Activated naive CD4-positive, alpha-beta T cell treated with anti-CD3 and anti-CD28 coated beads for 36 hours (primary cell): ENCODE measurements around the gene CPT1B. TPM values are rescaled to one million over a fixed set of nuclear protein-coding genes. Genes with fewer than 3 reads are reported as not detected.
"Not testable (repeated sequence)": the region's sequence is repeated elsewhere in the genome, so short reads cannot be mapped to it uniquely, and the experiment has no call there.

Experiments
- CTCF ChIA-PET: fragments of 350-600 bp; sonication (Branson Sonifier 250); formaldehyde crosslinking; loops from one replicate; lab custom pipeline; 2021; ENCODE audit warnings: antibody characterized with exemption; lab: Charles Lee
- DNase-seq: peaks from one replicate; pipeline ENCODE4 v3.0.0-alpha.2; 2020
- H3K27ac Mint-ChIP-seq: one replicate; pipeline ENCODE4 v1.8.0; 2021; ENCODE audit warnings: mild to moderate bottlenecking, mixed read lengths
- H3K27me3 Mint-ChIP-seq: one replicate; pipeline ENCODE4 v1.8.0; 2021; ENCODE audit warnings: low read depth, mixed read lengths
- H3K36me3 Mint-ChIP-seq: one replicate; pipeline ENCODE4 v1.8.0; 2021; ENCODE audit warnings: low read depth, mixed read lengths
- H3K4me1 Mint-ChIP-seq: one replicate; pipeline ENCODE4 v1.8.0; 2021; ENCODE audit warnings: low read depth, mixed read lengths
- H3K4me3 Mint-ChIP-seq: one replicate; pipeline ENCODE4 v1.8.0; 2021; ENCODE audit warnings: mild to moderate bottlenecking, moderate library complexity, mixed read lengths
- H3K9me3 Mint-ChIP-seq: one replicate; pipeline ENCODE4 v1.8.0; 2021; ENCODE audit warnings: mixed read lengths
- intact Hi-C: fragments of 100-400 bp; cut with micrococcal nuclease; formaldehyde crosslinking; loops from one replicate; pipeline ENCODE4 v1.15.1; 2023
- total RNA-seq, 2 experiments: library from RNA; stranded (reverse); gene quantifications; one replicate each; pipeline ENCODE4 v1.2.3, GENCODE V29; 2021

The CPT1B gene
- total RNA-seq, 2 experiments from 2014 or later: 37.3 to 43.7 TPM

DNA sequence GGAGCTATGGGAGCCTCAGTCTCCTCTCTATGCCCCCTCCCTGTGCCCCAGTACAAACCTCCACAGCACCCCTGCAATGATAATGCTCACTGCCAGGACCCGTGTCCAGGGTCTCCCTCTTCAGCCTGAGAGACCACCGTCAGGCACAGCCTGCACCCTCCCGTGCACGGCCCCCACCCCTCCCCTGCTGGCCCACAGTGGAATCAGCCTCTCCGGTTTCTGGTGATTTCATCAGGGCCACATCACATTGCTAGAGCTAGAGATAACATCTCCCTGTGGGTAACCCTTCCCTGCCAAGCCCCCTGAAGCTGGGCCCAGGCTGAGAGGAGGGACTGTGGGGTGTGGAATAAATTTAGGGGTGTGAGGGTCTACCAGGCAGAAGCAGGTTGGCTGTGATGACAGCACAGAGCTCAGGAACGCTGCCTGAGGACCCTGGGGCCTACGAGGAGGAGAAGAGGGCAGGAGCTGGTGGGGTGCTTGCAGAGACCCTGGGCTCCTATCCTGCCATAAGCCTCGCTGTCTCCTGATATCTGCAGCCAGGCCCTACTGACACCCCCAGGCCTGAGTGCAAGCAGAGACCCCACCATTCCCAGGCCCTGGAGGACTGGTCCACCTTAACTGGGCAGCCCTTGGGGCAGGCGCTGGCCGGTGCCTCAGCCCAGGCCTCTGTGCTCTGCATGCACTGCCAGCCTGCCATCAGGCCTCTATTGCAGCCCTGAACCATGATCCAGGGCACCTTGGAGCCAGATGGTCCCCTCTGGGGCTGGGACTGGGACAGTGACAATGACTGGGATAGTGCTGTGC is 32.5 kb downstream of the CPT1B start, which contains the start of gene KLHDC7B:
TSS of gene KLHDC7B (plus strand) at position 378 of the 804 bp plus-strand sequence. CDS start at position 723, 345 bp downstream.
- CTCF ChIA-PET: interaction anchor here (0.6 to 1.9 kb wide), 6 partner anchors 10 to 75 kb away, joined by 3 to 11 read pairs (median 5); partner anchors contain the start of genes SCO2 and SYCE3
- Mint-ChIP-seq H3K4me3 (peak within 1 kb of the TSS; percentile 62), H3K36me3 (peaks cover 8% of the 10 kb centered on the region), H3K4me1 (peaks cover 57% of the 10 kb centered on the region), H3K27ac (peak within 1 kb of the TSS; percentile 74), H3K27me3 (no peaks in the 10 kb centered on the region), H3K9me3 (peaks cover 1% of the 10 kb centered on the region)
- peak; percentile 44 for DNase-seq
- intact Hi-C loops: loop anchor here (2.0 kb wide), 1 partner anchor 19 kb away; no protein-coding TSS in a partner anchor

DNA sequence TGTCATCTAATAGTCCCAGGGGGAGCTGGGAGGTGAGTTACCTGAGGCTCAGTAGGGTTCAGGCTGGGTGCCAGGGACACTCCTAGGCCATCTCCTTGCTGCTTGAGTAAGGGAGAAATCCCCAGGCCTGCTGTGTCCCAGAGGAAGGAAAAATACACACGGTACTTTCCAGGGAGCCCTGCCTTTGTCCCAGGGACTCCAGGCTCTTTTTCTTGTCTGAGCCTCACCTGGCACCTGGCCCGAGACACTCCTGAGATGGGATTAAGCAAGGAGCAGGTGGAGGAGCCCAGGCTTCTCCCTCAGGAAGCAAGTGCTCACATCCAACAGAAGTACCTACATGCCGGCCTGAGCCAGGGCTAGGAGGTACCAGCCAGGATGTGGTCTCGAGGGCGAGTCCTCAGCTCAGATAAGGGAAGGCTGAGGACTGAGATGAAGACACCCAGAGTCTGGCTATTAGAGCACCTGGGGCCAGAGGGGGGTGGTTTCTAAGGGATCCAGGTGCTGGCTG is 33.4 kb downstream of the CPT1B start:
- H3K36me3 Mint-ChIP-seq: peaks cover 2% of the 10 kb centered on the region
- H3K9me3 Mint-ChIP-seq: peaks cover 1% of the 10 kb centered on the region
- peak overlapping the region; percentile 74 for H3K27ac Mint-ChIP-seq
- CTCF ChIA-PET: interaction anchor here (0.6 to 1.9 kb wide), 6 partner anchors 9 to 76 kb away, joined by 3 to 11 read pairs (median 5); partner anchors contain the start of genes SCO2 and SYCE3
- peaks cover 55% of the 10 kb centered on the region for H3K4me1 Mint-ChIP-seq
- peak; percentile 60 for DNase-seq
- intact Hi-C loops: loop anchor here (1.0 to 2.0 kb wide), 4 partner anchors 18 to 76 kb away; partner anchors contain the start of genes CHKB and NCAPH2
- peak overlapping the region; percentile 62 for H3K4me3 Mint-ChIP-seq
- H3K27me3 Mint-ChIP-seq: no peaks in the 10 kb centered on the region

DNA sequence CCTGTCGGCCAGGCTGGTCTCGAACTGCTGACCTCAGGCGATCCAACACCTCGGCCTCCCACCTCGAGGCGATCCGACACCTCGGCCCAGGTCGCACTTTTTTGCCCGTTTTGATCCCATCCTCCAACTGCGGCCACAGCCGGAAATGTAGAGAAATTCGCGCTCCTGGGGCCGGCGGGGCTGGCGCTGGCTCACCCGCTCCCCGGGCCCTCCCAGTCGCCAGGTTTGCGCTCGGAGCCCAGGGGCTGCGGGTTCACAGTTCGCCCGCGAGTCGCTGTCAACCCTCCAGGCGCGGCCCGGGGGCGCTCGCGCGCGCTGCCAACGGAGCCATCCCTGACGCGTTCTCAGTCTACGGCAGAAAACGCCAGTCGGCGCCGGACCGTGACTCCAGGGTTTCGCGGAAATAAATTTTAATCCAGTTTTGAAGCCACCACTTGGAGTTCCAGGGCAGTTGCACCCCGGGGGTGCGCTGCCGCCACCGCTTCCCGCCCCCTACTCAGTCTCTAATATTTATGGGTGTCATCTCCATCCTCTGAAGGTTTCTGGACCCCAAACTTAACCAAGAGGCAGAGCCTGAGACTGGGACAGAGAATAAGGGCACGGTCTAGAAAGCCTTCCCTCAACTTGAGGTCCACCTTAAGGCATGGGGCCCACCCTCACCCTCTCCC is 34.0 kb downstream of the CPT1B start:
- intact Hi-C loops: loop anchor here (1.0 to 2.0 kb wide), 4 partner anchors 17 to 76 kb away; partner anchors contain the start of genes CHKB and NCAPH2

DNA sequence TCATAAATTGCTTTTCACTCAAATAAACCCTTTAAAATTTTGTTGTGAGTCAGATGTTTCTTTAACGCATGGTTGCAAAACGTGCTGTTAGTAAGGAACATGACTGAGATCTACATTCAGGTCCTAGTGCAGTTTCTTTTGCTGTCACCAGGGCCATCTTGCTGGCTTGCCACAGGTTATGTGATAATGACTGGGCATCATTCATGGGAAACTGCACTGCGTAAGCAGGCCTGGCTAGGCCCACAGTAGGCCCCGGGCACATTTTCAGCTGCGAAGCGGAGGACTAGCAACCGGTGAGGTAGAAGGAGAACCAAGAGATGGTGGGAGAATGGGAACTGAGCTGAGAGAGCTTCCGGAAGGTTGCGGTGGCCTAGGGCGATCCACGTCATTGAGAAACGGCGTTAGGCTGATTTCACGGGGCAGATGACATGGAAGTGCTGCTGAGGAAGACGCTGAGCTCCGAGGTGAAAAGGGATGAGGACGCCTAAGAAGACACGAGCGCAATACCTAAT is 35.8 kb downstream of the CPT1B start:
- DNase-seq: peak; percentile 71
- peaks cover 1% of the 10 kb centered on the region for H3K9me3 Mint-ChIP-seq
- intact Hi-C loops: no loop called here
- H3K27ac Mint-ChIP-seq: peak overlapping the region; percentile 98
- CTCF ChIA-PET: no interaction called here
- H3K27me3 Mint-ChIP-seq: no peaks in the 10 kb centered on the region
- peaks cover 71% of the 10 kb centered on the region for H3K4me1 Mint-ChIP-seq
- H3K4me3 Mint-ChIP-seq: peak overlapping the region; percentile 22
- peaks cover 5% of the 10 kb centered on the region for H3K36me3 Mint-ChIP-seq

More for the DNA sequence above, 34.0 kb downstream of the CPT1B start:
- peak overlapping the region; percentile 72 for H3K27ac Mint-ChIP-seq
- peaks cover 1% of the 10 kb centered on the region for H3K9me3 Mint-ChIP-seq
- peaks cover 2% of the 10 kb centered on the region for H3K36me3 Mint-ChIP-seq
- peak; percentile 92 for DNase-seq
- CTCF ChIA-PET: interaction anchor here (0.6 to 1.8 kb wide), 5 partner anchors 8 to 77 kb away, joined by 3 to 6 read pairs (median 5); partner anchors contain the start of gene SCO2
- H3K4me3 Mint-ChIP-seq: peak overlapping the region; percentile 62
- peaks cover 60% of the 10 kb centered on the region for H3K4me1 Mint-ChIP-seq
- H3K27me3 Mint-ChIP-seq: no peaks in the 10 kb centered on the region

DNA sequence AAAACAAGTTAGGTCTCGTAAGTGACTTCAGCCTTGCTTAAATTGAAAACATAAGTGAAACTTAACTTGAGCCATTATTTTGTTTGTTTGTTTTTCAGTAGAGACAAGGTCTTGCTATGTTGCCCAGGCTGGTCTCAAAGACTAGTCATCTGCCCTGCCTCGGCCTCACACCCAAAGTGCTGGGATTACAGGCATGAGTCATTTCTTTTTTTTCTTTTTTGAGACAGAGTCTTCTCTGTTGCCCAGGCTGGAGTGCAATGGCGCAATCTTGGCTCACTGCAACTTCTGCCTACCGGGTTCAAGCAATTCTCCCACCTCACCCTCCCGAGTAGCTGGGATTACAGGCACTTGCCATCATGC is 36.6 kb downstream of the CPT1B start:
- H3K36me3 Mint-ChIP-seq, H3K9me3 Mint-ChIP-seq, intact Hi-C loops, H3K27me3 Mint-ChIP-seq: not testable (repeated sequence)
- Mint-ChIP-seq H3K4me1 (peaks cover 77% of the 10 kb centered on the region), H3K4me3 (peak overlapping the region; percentile 2), H3K27ac (peak overlapping the region; percentile 98)
- peak; percentile 71 for DNase-seq
- CTCF ChIA-PET: interaction anchor here (0.7 kb wide), 1 partner anchor 20 kb away, joined by 4 read pairs; no protein-coding TSS in a partner anchor

DNA sequence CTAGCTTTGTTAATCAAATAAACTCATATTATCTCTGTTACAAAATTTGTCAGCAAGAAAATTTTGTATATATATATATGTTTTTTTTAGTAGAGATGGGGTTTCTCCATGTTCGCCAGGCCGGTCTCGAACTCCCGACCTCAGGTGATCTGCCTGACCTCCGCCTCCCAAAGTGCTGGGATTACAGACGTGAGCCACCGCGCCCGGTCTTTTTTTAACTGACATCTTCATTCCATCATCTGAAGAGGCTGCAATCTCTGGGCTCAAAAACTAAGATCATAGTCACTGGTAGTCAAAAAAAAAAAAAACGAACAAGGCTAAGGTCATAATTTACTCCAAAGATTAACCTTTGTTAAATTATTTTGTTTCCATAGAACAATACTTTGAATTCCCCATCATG is 37.8 kb downstream of the CPT1B start:
- CTCF ChIA-PET: interaction anchor here (0.7 to 5.8 kb wide), 6 partner anchors 8 to 80 kb away, joined by 4 to 39 read pairs (median 8); partner anchors contain the start of genes SCO2 and SYCE3
- Mint-ChIP-seq H3K36me3 (peaks cover 5% of the 10 kb centered on the region), H3K27me3 (no peaks in the 10 kb centered on the region), H3K4me3 (peak overlapping the region; percentile 46), H3K27ac (peak overlapping the region; percentile 98), H3K9me3 (peaks cover 1% of the 10 kb centered on the region), H3K4me1 (peaks cover 72% of the 10 kb centered on the region)
- intact Hi-C loops: no loop called here
- DNase-seq: no peak

DNA sequence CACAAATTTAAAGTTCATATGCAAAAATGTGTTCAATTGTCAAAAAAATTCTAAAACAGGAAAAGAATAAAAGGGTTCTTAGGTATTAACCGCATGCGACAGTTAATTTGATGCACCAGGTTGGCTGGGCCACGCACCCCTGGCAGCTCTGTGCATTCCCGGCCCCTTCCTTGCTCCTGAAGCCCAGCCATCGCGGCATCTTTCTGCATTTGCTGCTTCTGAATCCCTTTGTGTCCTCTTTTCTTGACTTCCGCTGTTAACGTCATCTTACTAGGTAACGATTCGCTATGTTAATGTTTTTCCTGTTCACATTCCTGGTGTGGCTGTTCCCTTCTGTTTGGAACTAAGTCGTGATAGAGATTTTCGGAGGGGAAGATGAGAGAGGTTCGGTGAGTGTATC is 40.5 kb downstream of the CPT1B start:
- intact Hi-C loops: loop anchor here (2.0 to 5.0 kb wide), 2 partner anchors 13 to 345 kb away; partner anchors contain the start of gene SCO2
- Mint-ChIP-seq H3K4me3 (no peak overlapping the region), H3K27ac (peak overlapping the region; percentile 98), H3K27me3 (no peaks in the 10 kb centered on the region), H3K36me3 (peaks cover 6% of the 10 kb centered on the region), H3K4me1 (peaks cover 77% of the 10 kb centered on the region), H3K9me3 (peaks cover 1% of the 10 kb centered on the region)
- no peak for DNase-seq
- CTCF ChIA-PET: interaction anchor here (0.9 to 5.8 kb wide), 4 partner anchors 13 to 86 kb away, joined by 3 to 39 read pairs (median 6); partner anchors contain the start of genes SCO2 and SYCE3

DNA sequence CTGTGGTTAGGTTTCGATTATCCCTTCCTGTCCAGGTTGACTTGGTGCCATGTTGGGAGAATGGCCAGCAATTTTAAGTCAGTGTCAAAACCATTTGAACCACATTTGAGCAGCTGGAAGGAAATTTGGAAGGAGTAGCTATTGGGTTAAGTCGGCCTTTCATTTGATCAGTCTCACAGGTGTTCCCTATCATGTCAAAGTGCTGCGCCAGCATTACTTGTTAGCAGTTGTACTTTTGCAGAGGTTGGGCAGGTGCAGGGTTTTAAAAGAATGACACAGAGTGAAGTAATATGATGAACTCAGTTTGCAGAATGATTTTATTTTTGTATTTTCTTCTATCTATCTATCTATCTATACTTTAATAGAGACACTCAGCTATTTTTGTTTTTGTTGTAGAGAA is 42.0 kb downstream of the CPT1B start:
- DNase-seq: no peak
- Mint-ChIP-seq H3K27me3 (no peaks in the 10 kb centered on the region), H3K36me3 (peaks cover 4% of the 10 kb centered on the region), H3K9me3 (no peaks in the 10 kb centered on the region), H3K4me3 (no peak overlapping the region), H3K4me1 (peaks cover 65% of the 10 kb centered on the region), H3K27ac (peak overlapping the region; percentile 70)
- intact Hi-C loops: loop anchor here (5.0 kb wide), 1 partner anchor 344 kb away; no protein-coding TSS in a partner anchor
- CTCF ChIA-PET: interaction anchor here (1.2 to 5.8 kb wide), 3 partner anchors 9 to 84 kb away, joined by 5 to 39 read pairs (median 12); partner anchors contain the start of gene SCO2

DNA sequence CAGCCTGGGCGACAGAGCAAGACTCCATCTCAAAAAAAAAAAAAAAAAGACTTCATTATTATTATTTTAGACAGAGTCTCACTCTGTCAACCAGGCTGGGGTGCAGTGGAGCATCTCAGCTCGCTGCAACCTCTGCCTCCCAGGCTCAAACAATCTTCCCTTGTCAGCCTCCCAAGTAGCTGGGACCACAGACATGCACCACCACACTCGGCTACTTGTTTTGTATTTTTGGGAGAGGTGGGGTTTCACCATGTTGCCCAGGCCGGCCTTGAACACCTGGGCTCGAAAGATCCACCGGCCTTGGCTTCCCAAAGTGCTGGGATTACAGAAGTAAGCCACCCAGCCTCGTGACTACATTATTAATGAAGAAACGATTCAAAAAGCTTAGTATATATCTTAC is 43.1 kb downstream of the CPT1B start:
- intact Hi-C loops: loop anchor here (5.0 kb wide), 1 partner anchor 343 kb away; no protein-coding TSS in a partner anchor
- no peak for DNase-seq
- Mint-ChIP-seq H3K27me3 (no peaks in the 10 kb centered on the region), H3K27ac (no peak overlapping the region), H3K36me3 (peaks cover 7% of the 10 kb centered on the region), H3K4me1 (peaks cover 55% of the 10 kb centered on the region), H3K9me3 (no peaks in the 10 kb centered on the region), H3K4me3 (no peak overlapping the region)
- CTCF ChIA-PET: interaction anchor here (0.9 to 2.6 kb wide), 2 partner anchors 9 to 86 kb away, joined by 4 to 12 read pairs; partner anchors contain the start of gene SCO2

DNA sequence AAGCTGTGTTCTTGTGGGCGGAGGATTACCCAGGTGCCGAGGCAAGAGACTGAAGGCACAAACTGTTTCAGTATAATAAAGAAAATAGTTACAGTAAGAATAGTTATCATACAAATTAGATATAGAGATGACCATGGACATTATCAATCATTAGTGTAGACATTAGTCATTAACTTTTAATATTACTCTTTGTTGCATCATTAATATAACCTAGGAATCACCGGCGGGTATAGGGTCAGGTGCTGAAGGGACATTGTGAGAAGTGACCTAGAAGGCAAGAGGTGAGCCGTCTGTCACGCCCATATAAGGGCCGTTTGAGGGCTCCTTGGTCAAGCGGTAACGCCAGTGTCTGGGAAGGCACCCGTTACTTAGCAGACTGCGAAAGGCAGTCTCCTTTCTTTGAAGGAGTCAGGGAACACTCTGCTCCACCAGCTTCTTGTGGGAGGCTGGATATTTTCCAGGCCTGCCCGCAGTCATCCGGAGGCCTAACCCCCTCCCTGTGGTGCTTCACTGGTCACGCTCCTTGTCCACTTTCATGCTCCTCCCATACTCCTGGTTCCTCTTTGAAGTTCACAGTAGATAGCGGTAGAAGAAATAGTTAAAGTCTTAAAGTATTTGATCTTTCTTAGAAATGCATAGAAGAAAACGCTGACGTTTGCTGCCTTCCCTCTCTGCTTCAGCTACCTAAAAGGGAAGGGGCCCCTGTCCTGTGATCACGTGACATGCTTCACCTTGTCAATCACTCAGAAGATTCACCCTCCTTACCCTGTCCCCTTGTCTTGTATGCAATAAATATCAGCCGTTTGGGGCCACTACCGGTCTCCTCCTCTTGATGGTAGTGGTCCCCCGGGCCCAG is 44.1 kb downstream of the CPT1B start:
- H3K9me3 Mint-ChIP-seq, DNase-seq, intact Hi-C loops, H3K27me3 Mint-ChIP-seq, H3K36me3 Mint-ChIP-seq: not testable (repeated sequence)
- Mint-ChIP-seq H3K4me3 (peak overlapping the region; percentile 2), H3K4me1 (peaks cover 46% of the 10 kb centered on the region), H3K27ac (peak overlapping the region; percentile 99)
- CTCF ChIA-PET: interaction anchor here (0.6 to 2.6 kb wide), 5 partner anchors 8 to 87 kb away, joined by 3 to 12 read pairs (median 4); partner anchors contain the start of gene SCO2
